Adipocyte (in vitro differentiated cells): ENCODE data around the gene PHACTR3.
A peak's percentile ranks its signal among the peaks of the same experiment; 100 is the strongest.

Experiments
- DNase-seq: peaks from one replicate; pipeline ENCODE4 v3.0.0-alpha.2; 2015; ENCODE audit warnings: low read depth
- H3K27me3 ChIP-seq: replicated peaks from 2 replicates; pipeline ENCODE4 v1.7.0; 2013; ENCODE audit warnings: mild to moderate bottlenecking, low read length, moderate library complexity; ENCODE audit not compliant: control insufficient read depth, insufficient read depth
- H3K36me3 ChIP-seq: 2 replicates; pipeline ENCODE4 v1.7.0; 2013; ENCODE audit warnings: low read length, mild to moderate bottlenecking, moderate library complexity; ENCODE audit not compliant: control insufficient read depth, insufficient read depth, severe bottlenecking
- H3K4me1 ChIP-seq: 2 replicates; pipeline ENCODE4 v1.7.0; 2013; ENCODE audit warnings: mild to moderate bottlenecking, low read length, moderate library complexity; ENCODE audit not compliant: control insufficient read depth, insufficient read depth
- H3K4me3 ChIP-seq: 2 replicates; pipeline ENCODE4 v1.7.0; 2013; ENCODE audit warnings: mild to moderate bottlenecking, low read length, moderate library complexity
- H3K9ac ChIP-seq: 2 replicates; pipeline ENCODE4 v1.7.0; 2013; ENCODE audit warnings: mild to moderate bottlenecking, low read length, moderate library complexity
- H3K9me3 ChIP-seq: 2 replicates; pipeline ENCODE4 v1.7.0; 2013; ENCODE audit warnings: mild to moderate bottlenecking, low read length, moderate library complexity; ENCODE audit not compliant: control insufficient read depth

Gene PHACTR3

DNA sequence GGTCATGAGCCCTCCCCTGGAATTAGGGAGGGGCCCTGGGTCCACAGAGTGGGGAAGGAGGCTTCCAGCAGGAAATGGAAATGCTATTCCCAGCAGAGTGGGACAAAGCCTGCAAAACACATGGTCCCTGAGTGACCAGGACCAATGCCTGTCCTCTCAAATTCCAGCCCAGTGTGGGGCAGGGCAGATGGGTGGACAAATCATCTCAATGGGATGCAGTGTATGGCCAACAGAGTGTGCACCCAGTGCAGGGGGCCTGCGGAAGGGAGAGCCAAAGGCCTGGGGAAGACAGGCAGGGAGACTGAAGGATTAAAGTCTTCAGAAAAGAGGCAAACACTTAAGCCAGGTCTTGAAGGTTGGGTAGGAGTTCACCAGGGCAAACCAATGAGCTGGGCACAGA is 28.7 kb upstream of the PHACTR3 start:
- Histone ChIP-seq H3K36me3 (no peaks in the 10 kb centered on the region), H3K4me1 (peaks cover 8% of the 10 kb centered on the region), H3K9ac (no peak overlapping the region), H3K27me3 (peaks cover 71% of the 10 kb centered on the region), H3K4me3 (no peak overlapping the region), H3K9me3 (no peaks in the 10 kb centered on the region)
- no peak for DNase-seq

DNA sequence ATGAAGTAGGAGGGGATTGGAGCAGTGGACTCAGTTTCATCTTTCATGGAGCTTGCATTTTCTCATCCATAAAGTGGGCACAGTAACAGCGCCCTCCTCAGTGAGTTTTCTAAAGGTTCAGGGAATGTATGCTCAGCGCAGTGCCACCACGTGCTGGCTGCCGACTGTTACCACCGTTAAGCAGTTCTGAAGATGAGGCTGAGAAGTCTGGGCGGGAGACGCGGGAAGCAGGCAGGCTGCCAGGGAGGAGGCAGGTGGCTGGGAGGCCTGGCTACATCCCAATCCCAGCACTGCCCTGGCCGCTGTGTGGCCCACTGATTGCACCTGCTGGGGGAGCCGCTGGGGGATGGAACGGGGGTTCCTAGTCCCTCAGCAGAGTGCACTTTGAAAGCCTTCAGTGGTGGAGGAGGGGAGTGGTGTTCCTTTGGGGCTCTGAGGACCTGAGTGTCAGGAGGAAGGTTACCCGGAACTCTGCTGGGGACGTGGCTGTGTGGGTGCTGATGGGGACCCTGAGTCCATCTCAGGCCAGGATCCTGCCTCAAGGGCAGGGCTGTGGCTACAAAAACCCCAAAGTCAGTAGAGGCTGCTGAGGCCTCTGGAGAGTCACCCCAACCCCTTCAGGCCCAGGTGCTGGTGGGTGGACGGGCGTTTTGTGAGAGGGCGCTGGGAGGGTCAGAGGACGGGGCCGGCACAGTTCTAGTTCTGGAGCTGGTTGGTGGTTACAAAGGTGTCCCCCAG is 28.0 kb upstream of the PHACTR3 start:
- Histone ChIP-seq H3K9ac (no peak overlapping the region), H3K27me3 (peaks cover 69% of the 10 kb centered on the region), H3K36me3 (no peaks in the 10 kb centered on the region), H3K4me3 (no peak overlapping the region), H3K9me3 (no peaks in the 10 kb centered on the region), H3K4me1 (peaks cover 15% of the 10 kb centered on the region)
- no peak for DNase-seq

DNA sequence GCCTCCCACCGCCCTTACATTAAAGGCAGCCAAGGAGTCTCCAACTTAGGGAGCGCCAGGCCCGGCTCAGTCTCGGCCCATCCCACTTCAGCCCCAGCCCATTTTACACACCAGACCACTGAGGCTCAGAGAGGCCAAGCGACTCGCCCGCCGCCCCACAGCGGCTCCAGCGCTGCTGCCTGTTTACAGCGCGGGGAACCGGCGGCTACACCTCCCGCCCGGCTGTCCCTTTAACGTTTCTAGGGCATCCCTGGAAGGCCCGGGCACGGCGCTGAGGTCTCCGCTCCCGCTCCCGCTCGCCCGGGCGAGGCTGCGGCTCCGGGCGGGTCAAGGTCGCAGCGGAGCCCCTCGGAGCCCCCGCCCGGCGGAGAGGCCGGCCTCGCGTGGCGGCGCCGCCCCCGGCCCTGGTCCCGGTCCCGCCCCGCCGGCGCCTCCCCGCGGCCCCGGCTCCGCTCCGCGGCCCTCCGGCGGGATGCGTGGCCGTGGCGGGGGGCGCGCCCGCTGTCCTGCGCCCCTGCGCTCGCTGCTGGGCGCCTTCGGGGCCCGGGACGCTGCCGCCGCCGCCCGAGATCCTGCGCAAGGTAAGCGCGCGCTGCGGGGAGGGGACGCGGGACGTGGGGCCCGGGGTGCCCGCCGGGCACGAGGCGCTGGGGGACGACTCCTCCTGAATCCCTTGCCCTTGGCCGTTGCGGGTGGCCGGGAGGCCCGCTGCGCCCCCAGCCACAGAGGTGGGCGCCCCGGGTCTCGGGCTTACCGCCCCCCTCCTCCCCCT is 27.1 kb upstream of the PHACTR3 start:
- peak; percentile 4 for DNase-seq
- H3K4me3 ChIP-seq = no peak overlapping the region
- H3K9me3 ChIP-seq = no peaks in the 10 kb centered on the region
- H3K9ac ChIP-seq = no peak overlapping the region
- H3K4me1 ChIP-seq = peaks cover 15% of the 10 kb centered on the region
- no peaks in the 10 kb centered on the region for H3K36me3 ChIP-seq
- H3K27me3 ChIP-seq = peaks cover 76% of the 10 kb centered on the region

DNA sequence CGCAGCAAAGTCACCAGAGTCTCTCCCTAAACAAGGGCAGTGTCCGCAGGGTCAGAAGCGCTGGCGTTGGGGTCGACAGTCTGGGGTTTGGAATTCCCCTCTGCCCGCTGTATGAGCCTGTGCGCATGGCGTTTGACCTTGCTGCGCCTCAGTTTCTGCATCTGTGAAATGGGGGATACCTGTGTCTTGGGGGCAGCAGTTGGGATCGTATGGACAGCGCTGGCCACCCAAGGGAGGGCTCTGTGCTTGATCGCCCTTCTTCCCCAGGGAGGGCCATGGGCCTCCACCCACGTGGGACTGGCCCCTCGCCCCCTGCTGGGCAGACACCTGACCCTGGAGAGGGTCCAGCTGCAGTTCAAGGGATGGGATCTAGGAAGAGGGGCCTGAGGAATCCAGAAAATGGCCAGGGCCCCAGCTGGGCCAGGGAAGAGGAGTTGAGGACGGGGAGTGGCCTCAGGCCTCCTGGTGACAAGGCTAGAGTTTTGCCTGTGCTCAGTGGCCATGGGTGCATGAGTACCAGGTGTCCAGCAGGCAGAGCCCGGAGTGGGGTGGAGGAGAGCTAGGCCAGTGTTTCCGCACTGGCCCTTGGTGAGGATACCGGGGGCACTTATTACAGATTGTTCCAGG is 26.4 kb upstream of the PHACTR3 start:
- no peak for DNase-seq
- Histone ChIP-seq H3K36me3 (no peaks in the 10 kb centered on the region), H3K4me1 (peaks cover 15% of the 10 kb centered on the region), H3K9ac (no peak overlapping the region), H3K9me3 (no peaks in the 10 kb centered on the region), H3K4me3 (no peak overlapping the region), H3K27me3 (peaks cover 82% of the 10 kb centered on the region)

DNA sequence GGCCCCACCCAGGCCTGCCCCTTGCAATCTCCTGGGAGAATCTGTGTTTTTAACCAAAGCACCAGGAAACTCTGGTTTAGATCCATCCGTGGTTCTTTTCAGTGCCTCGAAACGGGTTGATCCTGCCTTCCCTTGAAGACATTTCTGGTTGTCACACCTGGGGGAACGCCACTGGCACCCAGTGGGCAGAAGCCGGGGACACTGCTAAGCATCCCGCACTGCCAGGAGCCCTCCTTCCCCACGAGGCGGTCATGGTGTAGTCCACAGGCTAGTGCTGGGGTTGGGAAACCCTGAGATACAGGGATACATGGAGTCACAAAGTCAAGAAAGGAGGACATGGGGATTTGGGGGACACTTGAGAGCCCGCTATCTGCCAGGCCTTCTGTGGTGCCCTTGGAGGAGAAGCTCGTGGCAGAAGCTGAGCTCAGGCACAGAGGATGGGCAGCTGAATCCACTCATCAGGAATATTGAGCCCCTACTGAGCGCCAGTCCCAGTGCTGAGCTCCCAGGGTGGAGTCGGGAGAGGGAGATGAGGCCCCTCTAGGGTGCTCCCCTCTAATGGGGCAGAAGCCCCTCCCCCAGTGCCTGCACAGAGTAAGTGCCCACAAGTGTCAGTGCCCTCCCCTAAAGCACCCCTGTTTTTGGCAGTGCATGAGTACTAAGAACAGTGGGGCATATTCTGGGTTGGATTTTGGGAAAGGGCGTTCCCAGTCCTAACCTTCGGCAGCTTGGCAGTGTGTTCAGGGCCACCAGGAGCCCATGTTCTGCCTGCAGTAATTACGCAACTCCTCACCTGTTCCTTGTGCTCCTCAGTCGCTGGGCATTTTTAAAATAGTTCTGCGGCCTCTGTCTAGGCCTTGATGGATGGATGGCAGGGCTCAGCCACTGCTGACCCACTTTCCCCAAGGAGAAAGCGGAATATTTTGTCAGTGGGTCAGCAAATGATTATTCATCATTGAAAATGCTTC is 25.6 kb upstream of the PHACTR3 start:
- Histone ChIP-seq H3K36me3 (no peaks in the 10 kb centered on the region), H3K9ac (no peak overlapping the region), H3K4me1 (peaks cover 20% of the 10 kb centered on the region), H3K4me3 (no peak overlapping the region), H3K27me3 (peaks cover 78% of the 10 kb centered on the region), H3K9me3 (no peaks in the 10 kb centered on the region)
- DNase-seq = no peak

DNA sequence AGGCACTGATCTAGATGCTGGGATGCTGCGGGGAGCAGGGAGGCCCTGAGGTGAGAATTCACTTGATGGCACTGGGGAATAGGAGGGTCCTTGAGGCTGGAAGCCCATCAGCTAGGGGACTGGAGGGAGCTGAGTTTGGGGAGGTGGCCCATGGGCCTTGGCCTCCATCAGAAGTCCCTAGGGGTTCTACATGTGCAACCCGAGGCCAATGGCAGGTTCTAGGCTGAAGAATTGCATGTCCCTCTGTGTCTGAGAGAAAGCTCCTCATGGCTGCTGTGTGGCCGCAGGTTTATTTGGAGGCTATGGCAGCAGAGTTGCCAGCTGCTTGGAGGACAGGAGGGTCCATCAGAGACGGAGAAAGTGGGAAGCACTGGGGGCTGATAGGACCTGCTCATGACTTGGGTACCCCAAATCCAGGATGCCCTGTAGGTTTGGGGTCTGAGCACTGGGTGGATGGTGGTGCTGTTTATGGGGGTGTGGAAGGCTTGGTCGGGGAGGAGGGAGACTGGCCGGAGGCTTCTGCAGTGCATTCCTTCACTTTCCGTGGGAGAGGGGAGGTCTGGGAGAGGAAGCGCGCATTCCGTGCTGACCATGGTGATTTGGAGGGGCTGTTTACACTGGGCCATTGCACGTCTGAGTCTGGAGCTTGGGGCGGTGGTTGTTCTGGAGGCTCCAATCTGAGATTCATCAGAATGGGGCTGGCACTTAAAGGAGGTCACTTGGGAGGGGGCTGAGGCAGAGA is 24.8 kb upstream of the PHACTR3 start:
- no peaks in the 10 kb centered on the region for H3K36me3 ChIP-seq
- H3K9me3 ChIP-seq = no peaks in the 10 kb centered on the region
- DNase-seq = no peak
- no peak overlapping the region for H3K4me3 ChIP-seq
- peaks cover 77% of the 10 kb centered on the region for H3K27me3 ChIP-seq
- H3K4me1 ChIP-seq = peaks cover 20% of the 10 kb centered on the region
- H3K9ac ChIP-seq = no peak overlapping the region

DNA sequence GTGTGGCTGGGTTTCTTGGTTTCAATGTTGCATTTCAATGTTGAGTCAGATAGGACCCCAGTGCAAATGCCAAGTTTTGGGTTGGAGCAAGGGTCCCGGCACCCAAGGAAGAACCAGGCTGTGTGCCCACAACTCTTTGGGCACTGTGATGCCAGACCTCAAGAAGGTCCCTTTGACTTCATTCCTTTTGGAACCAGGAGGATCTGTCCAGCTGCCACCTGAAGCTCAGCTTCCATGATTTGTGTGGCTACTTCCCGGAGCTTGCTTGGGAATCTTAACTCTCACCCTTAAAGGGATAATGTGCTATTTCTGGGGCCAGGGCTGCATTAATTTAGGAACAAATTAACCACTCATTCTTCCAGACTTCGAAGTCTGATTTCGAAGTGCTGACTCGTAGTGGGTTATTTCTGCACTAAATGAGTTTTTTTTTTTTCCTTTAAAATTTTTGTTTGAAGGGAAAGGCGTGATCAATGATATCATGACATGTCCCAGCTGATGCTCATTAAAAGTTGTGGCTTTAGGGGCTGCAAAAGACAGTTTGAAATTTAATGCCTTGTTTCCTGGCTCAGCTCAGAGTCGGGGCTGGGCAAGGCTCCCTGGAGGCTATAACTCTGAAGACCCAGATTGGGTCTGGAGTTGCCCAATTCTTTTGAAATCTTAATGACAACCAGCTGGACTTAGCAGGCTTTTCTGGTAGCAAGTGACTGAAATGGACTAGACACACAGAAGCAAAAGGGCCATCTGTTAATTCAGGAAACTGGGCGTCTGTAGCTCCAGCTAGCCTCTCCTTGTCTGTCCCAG is 24.0 kb upstream of the PHACTR3 start:
- Histone ChIP-seq H3K36me3 (no peaks in the 10 kb centered on the region), H3K4me3 (no peak overlapping the region), H3K27me3 (peaks cover 69% of the 10 kb centered on the region), H3K9me3 (no peaks in the 10 kb centered on the region), H3K4me1 (peaks cover 20% of the 10 kb centered on the region), H3K9ac (no peak overlapping the region)
- DNase-seq = peak; percentile 85

DNA sequence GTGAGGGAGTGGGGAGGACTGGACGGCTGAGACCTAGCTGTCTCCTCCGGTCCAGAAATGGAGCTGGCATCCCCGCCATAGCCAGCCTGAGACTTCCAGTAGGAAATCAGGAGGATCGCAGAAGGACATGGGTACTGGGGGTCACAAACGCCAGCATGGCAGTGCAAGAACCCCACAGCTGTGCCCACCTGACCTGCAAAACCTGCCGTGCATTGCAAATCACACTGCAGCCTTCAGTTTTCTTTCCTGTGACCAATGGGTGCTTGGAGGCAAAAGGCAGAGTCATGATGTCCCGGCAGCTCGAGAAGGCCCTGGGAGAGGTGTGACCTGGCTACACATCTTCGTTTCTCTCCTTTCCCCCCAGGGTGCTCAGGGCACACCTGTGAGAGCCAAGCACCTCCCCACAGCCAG is 23.3 kb upstream of the PHACTR3 start:
- no peaks in the 10 kb centered on the region for H3K36me3 ChIP-seq
- peaks cover 68% of the 10 kb centered on the region for H3K27me3 ChIP-seq
- no peaks in the 10 kb centered on the region for H3K9me3 ChIP-seq
- H3K4me3 ChIP-seq = no peak overlapping the region
- H3K4me1 ChIP-seq = peaks cover 20% of the 10 kb centered on the region
- no peak for DNase-seq
- H3K9ac ChIP-seq = no peak overlapping the region

DNA sequence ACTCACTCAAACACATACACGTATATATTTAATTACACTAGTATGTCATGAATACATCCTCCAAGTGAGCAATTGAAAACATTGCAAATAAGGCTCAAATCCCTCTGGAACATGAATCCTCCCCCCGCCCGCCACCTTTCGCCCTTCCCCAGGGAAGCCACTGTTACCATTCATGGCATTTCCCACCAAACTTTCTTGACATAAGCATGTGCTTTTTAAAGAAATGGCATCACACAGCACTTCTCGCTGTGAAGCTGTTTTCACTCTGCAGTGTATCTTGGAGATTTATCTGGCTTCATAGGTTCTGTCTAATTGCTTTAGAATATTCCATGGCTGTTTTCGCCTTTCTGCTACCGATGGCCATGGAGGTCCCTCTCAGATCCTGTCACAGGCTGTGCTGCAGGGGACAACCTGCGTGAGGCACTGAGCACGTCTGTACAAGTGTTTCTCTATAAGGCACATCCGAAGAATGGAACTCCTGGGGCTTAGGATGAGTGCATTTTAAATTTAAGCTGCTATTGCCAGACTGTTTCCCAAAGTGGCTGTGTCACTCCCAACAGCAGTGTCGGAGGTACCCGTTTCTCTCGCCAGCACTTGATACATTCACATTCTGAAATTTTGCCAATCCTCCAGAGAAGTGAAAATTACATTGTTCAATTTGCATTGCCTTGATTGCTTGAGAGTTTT is 22.2 kb upstream of the PHACTR3 start:
- H3K4me1 ChIP-seq = peaks cover 20% of the 10 kb centered on the region
- H3K27me3 ChIP-seq = peaks cover 64% of the 10 kb centered on the region
- H3K9me3 ChIP-seq = peaks cover under 1% of the 10 kb centered on the region
- no peak for DNase-seq
- H3K4me3 ChIP-seq = no peak overlapping the region
- H3K36me3 ChIP-seq = no peaks in the 10 kb centered on the region
- H3K9ac ChIP-seq = no peak overlapping the region
